GM19035 (cell line): ENCODE results near the gene AFAP1L2.
A peak's percentile ranks its signal among the peaks of the same experiment; 100 is the strongest.

ENCODE experiments used
- ATAC-seq: cut with Tn5 transposase; IDR thresholded peaks from one replicate; pipeline ENCODE4 v1.9.1; 2021; ENCODE audit not compliant: unreplicated experiment

AFAP1L2 gene

DNA sequence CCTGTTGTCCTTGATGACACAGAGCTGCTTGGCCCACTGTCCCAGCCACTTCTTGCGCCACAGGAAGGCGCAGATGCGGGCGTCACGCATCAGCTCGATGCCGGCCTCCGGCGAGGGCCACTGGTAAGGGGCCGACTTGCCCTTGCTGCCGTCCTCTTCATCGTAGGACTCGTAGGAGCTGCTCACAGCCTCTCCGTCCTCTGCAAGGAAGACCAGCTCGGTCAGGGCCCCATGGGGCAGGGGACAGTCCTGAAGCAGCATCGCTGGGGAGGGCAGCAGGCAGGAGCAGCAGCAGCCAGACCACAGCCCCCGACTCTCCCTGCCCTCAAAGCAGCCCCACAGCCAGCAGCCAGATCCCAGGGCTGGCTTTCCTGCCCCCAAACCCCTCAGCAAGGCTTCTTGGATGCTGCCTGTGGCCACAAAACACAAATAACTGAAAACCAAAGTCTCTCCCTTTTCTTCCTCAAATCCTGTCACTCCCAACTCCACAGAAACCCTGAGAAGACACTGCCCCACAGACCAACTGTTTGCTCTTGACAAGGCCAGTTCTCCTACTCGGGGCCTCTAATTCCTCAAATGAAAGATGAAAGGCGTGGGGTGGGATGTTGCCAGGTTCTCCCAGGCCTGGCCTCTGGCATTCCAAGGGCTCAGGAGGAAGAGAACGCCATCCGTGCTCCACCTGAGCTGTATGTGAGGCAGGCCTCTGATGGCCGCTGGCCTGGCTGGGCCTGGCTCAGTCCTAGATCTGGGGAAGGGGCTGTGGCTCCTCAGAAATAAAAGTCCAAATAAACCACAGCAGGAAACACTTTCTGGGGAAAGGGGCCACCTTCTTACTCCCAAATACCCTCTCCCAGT lies 88.5 kb downstream of the AFAP1L2 start:
- ATAC-seq = no peak

DNA sequence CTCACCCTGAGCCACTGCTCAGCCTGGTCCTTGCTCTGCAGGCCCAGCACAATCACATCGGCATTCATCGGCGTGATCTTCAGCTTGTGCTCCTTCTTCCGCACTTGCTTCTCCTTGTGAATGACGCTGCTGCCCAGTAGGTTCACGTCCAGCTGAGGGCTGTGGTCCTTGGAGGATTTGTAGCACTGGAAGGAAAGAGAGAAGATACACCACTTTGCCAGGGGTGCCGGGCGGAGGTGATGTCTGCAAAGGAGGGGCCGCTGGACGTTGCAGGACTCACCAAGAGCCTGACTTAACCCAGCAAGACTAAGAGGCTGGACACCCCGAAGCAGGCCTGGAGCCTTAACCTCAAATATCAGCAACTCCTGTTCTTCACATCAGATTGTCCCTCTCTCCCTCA lies 90.4 kb downstream of the AFAP1L2 start:
- ATAC-seq = no peak

- ATAC-seq = no peak
These were observed 91.2 kb downstream of the AFAP1L2 start for GRCh38 chr10:114313139-114313538.

DNA sequence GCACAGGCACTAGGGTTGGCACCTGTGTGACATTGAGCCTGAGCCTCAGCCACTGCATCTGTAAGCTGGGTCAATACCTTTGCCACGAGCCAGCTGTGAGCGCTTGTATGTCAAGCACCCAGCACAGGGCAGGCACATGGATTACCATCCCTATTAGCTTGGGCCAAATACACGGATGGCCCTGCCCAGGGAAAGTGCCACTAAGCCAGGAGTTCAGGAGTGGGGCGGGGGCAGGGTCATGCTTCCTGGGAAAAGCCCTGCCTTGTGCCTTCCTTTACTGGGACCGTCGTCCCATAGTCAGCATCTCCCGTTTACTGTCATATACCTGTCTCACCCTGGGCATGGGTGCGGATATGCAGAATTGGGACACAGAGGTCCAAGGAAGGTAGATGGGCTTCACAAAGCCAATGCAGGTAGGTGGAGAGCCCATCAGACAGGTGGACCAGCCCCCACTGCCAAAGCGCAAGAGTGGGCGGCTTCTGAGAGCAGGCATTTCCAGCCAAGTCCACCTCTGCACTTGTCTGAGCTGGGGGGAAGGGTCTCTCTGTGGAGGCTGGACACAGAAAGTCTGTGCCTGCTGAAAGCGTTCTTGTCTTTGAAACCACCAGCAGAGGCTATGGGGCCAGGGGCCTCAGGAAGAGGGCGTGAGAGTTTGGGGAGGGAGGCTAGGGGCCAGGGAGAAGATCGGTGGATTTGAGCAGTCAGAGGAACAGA lies 92.6 kb downstream of the AFAP1L2 start:
- no peak for ATAC-seq

DNA sequence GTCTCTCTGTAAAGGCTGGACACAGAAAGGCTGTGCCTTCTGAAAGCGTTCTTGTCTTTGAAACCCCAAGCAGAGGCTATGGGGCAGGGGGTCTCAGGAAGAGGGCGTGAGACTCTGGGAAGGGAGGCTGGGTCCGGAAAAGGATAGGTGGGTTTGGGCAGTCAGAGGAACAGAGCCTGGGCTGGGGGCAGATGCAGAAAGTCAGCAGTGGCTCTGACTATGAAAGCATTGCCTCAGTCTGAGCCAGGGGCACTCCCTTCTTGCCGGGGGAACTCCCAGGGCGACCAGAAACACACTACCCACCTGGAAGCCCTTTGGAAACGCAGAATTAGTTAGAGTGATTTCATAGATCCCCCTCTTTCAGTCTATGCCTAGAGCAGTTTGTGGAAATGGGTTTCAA lies 93.3 kb downstream of the AFAP1L2 start:
- no peak for ATAC-seq

- ATAC-seq = no peak
These were observed 94.0 kb downstream of the AFAP1L2 start for GRCh38 chr10:114310346-114310745.

- no peak for ATAC-seq
These were observed 95.0 kb downstream of the AFAP1L2 start for GRCh38 chr10:114309364-114309651.

DNA sequence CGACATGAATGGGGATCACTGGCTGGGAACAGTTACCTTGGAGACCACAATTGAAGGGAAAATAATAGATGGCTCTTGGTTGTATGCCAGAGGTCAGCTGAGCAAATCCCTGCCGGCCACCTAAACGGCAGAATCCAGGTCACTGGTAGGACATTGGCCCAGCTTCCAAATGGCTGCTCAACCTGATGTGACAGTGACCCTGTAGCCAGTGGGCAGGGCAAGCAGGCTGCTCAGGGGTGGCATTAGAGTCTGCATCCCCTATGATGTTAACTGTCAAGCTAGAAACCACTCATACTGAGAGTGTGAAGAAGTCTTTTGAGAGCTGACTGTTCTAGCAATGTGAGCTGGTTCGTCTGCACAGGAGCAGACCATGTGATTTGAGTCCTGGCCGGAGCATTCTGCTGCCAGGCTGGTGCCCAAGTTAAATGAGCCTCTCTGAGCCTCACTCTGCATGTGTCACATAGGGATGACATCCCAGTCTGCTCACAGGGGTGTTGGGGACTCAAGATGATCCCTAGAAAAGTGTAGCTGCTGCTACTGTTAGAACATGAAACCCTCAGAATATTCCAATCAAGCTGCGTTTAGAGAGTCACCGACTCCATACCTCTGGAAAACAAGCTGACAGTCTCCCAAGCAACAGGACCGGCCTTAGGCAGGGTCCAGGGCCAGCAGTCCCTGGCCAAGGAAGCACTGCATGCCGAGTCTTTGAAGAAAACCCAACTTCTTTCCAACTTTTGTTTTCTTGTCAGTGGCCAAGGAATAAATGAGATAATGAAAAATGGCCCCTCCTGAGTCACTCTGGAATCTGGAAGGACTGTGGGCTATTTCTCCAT lies 95.6 kb downstream of the AFAP1L2 start:
- ATAC-seq = peak; percentile 30

DNA sequence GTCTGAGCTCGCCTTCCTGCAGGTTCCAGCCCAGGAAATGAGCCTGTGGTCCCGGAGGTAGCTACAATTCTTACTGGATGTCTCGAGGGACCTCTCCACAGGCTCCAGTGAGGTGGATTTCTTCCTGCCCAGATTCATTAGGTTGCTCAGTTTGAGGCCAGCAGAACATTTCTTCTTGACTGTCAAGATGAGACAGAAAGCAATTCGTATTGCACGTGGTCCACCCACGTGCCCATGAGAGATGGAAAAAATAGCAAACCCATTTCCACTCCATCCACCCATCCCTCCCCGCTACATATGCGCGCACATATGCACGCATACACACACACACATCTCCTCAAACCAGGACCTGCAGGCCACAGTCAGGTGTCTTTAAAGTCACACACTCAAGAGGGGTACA lies 96.6 kb downstream of the AFAP1L2 start:
- no peak for ATAC-seq

GRCh38 chr10:114306116-114306973 lies 98.0 kb downstream of the AFAP1L2 start:
- ATAC-seq = no peak

GRCh38 chr10:114305521-114305925 lies 98.8 kb downstream of the AFAP1L2 start:
- ATAC-seq = no peak

DNA sequence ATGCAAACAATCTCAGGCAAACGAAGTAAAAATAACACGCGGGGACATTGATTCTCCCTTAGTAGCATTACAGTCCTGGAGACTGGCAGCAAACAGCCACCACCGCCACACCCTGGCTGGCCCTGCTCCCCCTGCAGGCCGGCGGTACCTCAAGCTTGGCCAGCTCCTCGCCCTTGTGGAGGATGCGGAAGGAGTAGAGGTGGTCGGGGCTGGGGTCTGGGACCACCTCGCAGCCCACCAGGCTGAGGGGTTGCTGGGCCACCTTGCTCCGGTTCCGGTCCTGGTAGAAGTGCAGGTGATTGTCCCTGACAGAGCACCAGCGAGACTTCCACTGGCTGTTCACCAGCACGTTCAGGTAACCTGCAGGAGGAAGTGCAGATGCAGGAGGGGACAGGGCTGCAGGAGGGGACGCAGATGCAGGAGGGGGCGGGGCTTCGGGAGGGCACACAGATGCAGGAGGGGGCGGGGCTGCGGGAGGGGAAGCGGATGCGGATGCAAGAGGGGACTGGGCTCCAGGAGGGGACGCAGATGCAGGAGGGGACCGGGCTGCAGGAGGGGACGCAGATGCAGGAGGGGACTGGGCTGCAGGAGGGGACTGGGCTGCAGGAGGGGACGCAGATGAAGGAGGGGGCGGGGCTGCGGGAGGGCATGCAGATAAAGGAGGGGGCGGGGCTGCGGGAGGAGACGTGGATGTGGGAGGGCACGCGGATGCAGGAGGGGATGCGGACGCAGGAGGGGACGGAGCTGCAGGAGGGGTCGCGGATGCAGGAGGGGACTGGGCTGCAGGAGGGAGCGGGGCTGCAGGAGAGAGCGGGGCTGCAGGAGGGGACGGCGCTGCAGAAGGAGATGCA lies 99.5 kb downstream of the AFAP1L2 start:
- ATAC-seq = peak; percentile 65

DNA sequence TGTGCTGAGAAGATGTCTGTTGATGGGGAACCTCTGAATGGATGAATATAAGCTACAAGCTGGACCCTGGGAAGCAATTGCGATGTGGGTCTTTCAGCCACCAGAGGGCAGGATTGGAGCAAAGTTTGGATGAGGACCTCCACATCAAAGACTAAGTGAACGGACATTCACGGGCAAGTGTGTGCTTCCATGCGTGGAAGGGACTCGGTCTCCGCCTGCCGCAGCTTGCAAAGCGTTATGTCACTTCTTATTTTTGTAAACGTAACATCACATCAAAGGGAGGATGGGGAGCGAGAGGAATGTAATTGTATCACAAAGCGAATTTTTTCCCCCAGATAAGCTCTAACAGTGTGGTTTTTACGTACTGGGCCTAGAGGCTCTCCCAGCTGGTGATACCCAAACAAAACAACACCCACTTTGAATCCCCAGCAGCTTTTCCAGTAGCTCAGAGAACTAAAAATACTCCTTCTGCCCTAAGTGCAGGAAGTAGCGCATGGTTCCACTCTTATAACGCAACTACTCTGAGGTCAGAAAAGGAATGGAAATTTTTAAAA lies 100.2 kb downstream of the AFAP1L2 start:
- ATAC-seq = peak; percentile 83

DNA sequence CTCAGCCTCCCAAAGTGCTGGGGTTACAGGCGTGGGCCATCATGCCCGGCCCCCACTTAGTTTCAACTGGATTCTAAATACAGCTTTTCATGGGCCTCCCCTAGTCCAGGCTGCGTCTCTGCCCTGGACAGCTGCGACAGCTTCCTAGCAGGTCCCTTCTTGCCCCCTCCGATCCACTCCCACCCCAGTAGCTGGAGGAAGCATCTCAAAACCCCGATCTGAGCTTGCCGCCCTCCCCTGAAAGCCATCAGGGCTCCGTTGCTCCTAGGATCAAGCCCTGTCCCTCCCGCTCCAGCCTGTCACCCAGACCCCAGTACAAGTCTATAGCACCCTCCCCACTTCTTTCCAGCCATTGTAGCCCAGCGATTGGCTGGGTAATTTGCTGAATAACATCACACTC lies 100.7 kb downstream of the AFAP1L2 start:
- peak; percentile 8 for ATAC-seq

DNA sequence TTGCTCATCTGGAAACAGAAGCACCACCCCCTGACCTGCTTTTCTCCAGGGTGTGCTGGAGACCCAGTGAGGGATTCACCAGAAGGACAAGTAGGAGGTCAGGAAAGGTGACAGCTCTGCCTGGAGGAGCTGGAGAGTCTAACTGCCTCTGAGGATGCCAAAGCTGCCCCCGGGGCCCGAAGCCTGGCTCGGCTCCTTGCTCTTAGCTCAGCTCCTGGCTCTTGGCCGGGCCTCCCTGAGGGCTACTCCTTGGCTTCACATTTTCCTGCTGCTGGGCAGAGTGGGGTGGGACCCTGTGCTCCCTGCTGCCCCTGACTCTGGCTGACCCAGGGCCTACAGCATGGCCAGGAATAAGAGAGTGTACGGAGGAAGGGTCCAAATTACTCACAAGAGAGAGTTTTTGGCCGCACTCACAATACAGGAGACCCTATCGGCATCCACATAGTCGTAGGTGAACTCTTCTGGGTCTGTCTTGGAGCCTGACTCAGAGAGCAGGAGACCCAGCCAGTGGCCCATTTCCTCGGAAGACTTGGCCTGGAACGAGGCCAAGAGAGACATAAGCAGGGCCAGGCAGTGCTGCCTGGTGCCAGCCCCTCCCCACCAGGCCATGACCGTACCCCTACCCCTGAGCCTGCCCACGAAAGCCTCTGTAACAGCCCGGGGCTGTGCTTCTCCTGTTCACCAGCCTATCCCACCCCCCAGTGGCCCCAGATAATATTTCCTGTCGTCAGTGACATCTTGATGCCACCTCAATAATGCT lies 102.2 kb downstream of the AFAP1L2 start:
- ATAC-seq = no peak

GRCh38 chr10:114301177-114301576 lies 103.1 kb downstream of the AFAP1L2 start:
- no peak for ATAC-seq

DNA sequence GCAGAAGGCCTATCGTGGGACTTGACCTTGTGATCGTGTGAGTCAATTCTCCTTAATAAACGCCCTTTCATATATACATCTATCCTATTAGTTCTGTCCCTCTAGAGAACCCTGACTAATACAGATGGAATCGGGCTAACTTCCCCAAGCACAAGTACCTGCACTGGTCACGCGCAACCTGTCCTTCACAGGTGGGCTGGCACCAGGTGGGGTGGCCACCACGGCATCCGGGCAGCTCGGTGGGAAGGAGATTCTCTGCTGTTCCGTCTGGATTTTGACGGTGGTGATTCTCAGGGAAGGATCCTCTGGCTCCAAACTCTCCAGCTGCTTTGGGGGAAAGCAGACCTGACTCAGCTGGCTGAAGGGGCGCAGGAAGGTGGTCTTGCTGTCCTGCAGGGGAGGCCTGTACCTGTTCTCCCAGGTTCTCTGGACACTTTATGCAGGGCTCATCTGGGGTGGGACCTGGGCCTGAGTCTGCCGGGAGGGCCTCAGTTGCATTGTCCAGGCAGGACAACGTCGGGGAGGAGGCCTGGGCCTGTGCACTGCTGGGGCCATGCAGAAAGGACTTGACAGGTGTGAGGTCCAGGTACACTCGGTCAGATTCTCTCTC lies 104.2 kb downstream of the AFAP1L2 start:
- no peak for ATAC-seq

DNA sequence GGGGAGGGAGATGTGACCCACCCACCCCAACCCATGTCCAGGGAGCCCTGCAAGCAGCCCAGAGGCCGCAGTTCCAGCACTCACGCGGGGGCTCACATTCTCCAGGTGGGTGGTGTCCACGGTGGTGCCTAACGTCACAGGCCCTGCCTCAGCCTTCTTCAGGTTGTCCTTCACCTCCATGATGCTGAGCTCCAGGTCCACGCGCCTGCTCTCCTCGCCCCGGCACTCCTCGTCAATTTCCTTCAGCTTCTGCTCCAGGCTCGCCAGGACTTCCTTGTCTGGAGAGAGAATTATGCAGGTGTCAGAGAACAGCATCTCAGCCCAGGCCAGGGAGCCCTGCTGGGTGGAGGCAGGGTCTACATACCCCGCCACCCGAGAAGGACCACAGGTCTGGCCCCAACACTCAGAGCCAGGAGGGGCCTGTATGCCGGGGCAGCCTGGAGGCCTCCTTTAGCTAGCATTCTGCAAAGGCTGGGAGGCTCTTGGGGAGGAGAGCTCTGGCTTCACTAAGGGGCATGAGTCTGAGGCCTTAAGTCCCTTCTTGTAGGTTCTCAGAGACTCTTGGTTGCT lies 107.1 kb downstream of the AFAP1L2 start:
- no peak for ATAC-seq
